HCT116 (cell line): ENCODE data around the gene ACYP2. TPM values are rescaled to one million over a fixed set of nuclear protein-coding genes. Genes with fewer than 3 reads are reported as not detected.

Experiments
- ATAC-seq: fragments of 200-7000 bp; cut with Tn5 transposase; 2 replicates; pipeline ENCODE4 v1.9.1; 2020; ENCODE audit warnings: mild to moderate bottlenecking, moderate library complexity
- BruUV-seq: library from RNA; stranded (reverse); fragments of 400-500 nt; replicated peaks from 2 replicates; lab custom pipeline; 2021; lab: Mats Ljungman, UMichigan
- CTCF ChIA-PET: fragments of 300-600 bp; sonication (Branson Sonifier 250); formaldehyde crosslinking; loops from one replicate; lab custom pipeline; 2021; ENCODE audit warnings: antibody characterized with exemption; lab: Charles Lee
- POLR2A ChIA-PET: fragments of 300-600, 350-600 bp; sonication (Branson Sonifier 250); formaldehyde crosslinking; loops from one replicate; lab custom pipeline; 2021; ENCODE audit warnings: antibody characterized with exemption; lab: Charles Lee
- RAD21 ChIA-PET, 2 experiments: fragments of 300-600 bp; sonication (Branson Sonifier 250); formaldehyde crosslinking; loops; one replicate each; lab custom pipeline; 2023; ENCODE audit warnings: low total read pairs in 2 of 2; ENCODE audit not compliant: uncharacterized antibody in 2 of 2, unreplicated experiment in 2 of 2, low non-redundant PET in 1 of 2; lab: Charles Lee
- DNase-seq: peaks from one replicate; pipeline ENCODE4 v3.0.0-alpha.2; 2010; ENCODE audit warnings: low read depth, low spot score
- H2AFZ ChIP-seq: fragments of 200-600 bp; shearing (Covaris generic), sonication (generic); 2 replicates; pipeline ENCODE4 v1.6.1; 2017; ENCODE audit warnings: low read depth, mixed run types, mixed read lengths, antibody characterized with exemption, low read length; ENCODE audit not compliant: poor library complexity, severe bottlenecking
- H3K27ac ChIP-seq: 2 replicates; pipeline ENCODE4 v1.5.1; 2012; ENCODE audit warnings: low read depth, low read length
- H3K27me3 ChIP-seq: fragments of 200-600 bp; sonication (generic); 2 replicates; pipeline ENCODE4 v1.6.1; 2016; ENCODE audit warnings: mixed run types, low read length, mixed read lengths; ENCODE audit not compliant: insufficient read depth
- H3K36me3 ChIP-seq, 2 experiments: fragments of 200-500 bp in 1 of 2; fragments of 200-600 bp in 1 of 2; sonication (Bioruptor generic) in 1 of 2; sonication (generic) in 1 of 2; 2 replicates each; pipeline versions ENCODE4 v1.5.1 to v1.6.1; 2014 to 2016; ENCODE audit warnings: low read length in 2 of 2, inconsistent platforms in 1 of 2, mixed read lengths in 1 of 2, mixed run types in 1 of 2; ENCODE audit not compliant: insufficient read depth in 2 of 2, control insufficient read depth in 1 of 2
- H3K4me1 ChIP-seq, 2 experiments: fragments of 200-600 bp in 1 of 2; sonication (generic) in 1 of 2; 2 replicates each; pipeline versions ENCODE4 v1.5.1 to v1.6.1; 2012 to 2017; ENCODE audit warnings: low read length in 2 of 2, inconsistent platforms in 1 of 2, mild to moderate bottlenecking in 1 of 2, mixed read lengths in 1 of 2, mixed run types in 1 of 2, moderate library complexity in 1 of 2; ENCODE audit not compliant: insufficient read depth in 2 of 2, control insufficient read depth in 1 of 2
- H3K4me2 ChIP-seq: fragments of 200-600 bp; sonication (generic); 2 replicates; pipeline ENCODE4 v1.6.1; 2017; ENCODE audit warnings: mixed run types, low read length, mixed read lengths
- H3K4me3 ChIP-seq, 2 experiments: fragments of 200-600 bp in 1 of 2; sonication (generic) in 1 of 2; replicated peaks in 1 of 2; 2 replicates each; pipeline ENCODE4 v1.5.1; 2011 to 2016; ENCODE audit warnings: low read length in 2 of 2, control low read depth in 1 of 2, low read depth in 1 of 2, mild to moderate bottlenecking in 1 of 2, mixed read lengths in 1 of 2, mixed run types in 1 of 2
- H3K79me2 ChIP-seq: fragments of 200-600 bp; sonication (generic); 2 replicates; pipeline ENCODE4 v1.6.1; 2017; ENCODE audit warnings: mild to moderate bottlenecking, mixed run types, low read length, moderate library complexity, mixed read lengths; ENCODE audit not compliant: insufficient read depth
- H3K9ac ChIP-seq: fragments of 200-600 bp; sonication (generic); 2 replicates; pipeline ENCODE4 v1.6.1; 2016; ENCODE audit warnings: low read length, mixed read lengths
- H3K9me2 ChIP-seq: fragments of 200-600 bp; sonication (generic), shearing (Covaris generic); 2 replicates; pipeline ENCODE4 v1.6.1; 2017; ENCODE audit warnings: mixed run types, mild to moderate bottlenecking, moderate library complexity; ENCODE audit not compliant: insufficient read depth
- H3K9me3 ChIP-seq, 2 experiments: fragments of 200-500 bp in 1 of 2; fragments of 200-600 bp in 1 of 2; sonication (Bioruptor generic) in 1 of 2; sonication (generic) in 1 of 2; 2 replicates each; pipeline ENCODE4 v1.6.1; 2014 to 2017; ENCODE audit warnings: low read length in 2 of 2, mixed read lengths in 2 of 2, inconsistent platforms in 1 of 2, low read depth in 1 of 2, mild to moderate bottlenecking in 1 of 2, mixed run types in 1 of 2, moderate library complexity in 1 of 2; ENCODE audit not compliant: control insufficient read depth in 1 of 2, insufficient read depth in 1 of 2
- H4K20me1 ChIP-seq: fragments of 200-600 bp; sonication (generic), shearing (Covaris generic); 2 replicates; pipeline ENCODE4 v1.6.1; 2017; ENCODE audit warnings: mixed run types, mild to moderate bottlenecking, moderate library complexity; ENCODE audit not compliant: insufficient read depth
- CEBPB ChIP-seq: IDR thresholded peaks from 2 replicates; pipeline ENCODE4 v1.6.1; 2012; ENCODE audit warnings: low read depth
- CTCF ChIP-seq, 3 experiments: fragments of 200-600 bp in 1 of 3; sonication (generic) in 1 of 3; IDR thresholded peaks in 2 of 3; conservative IDR thresholded peaks in 1 of 3; 2 replicates each; pipeline ENCODE4 v1.5.1; 2012 to 2017; ENCODE audit warnings: low read depth in 2 of 3, low read length in 2 of 3, antibody characterized with exemption in 1 of 3, borderline replicate concordance in 1 of 3, control low read depth in 1 of 3, mild to moderate bottlenecking in 1 of 3, mixed read lengths in 1 of 3, mixed run types in 1 of 3, moderate library complexity in 1 of 3; ENCODE audit not compliant: insufficient read depth in 1 of 3
- EGR1 ChIP-seq: IDR thresholded peaks from 2 replicates; pipeline ENCODE4 v1.6.1; 2012; ENCODE audit warnings: low read depth
- EZH2 ChIP-seq: fragments of 200-600 bp; sonication (generic); IDR thresholded peaks from 2 replicates; pipeline ENCODE4 v1.6.1; 2017; ENCODE audit warnings: antibody characterized with exemption, mixed run types
- EZH2phosphoT487 ChIP-seq: fragments of 200-600 bp; IDR thresholded peaks from 2 replicates; pipeline ENCODE4 v1.6.1; 2018; ENCODE audit warnings: antibody characterized with exemption, borderline replicate concordance
- FOSL1 ChIP-seq: IDR thresholded peaks from 2 replicates; pipeline ENCODE4 v1.6.1; 2012; ENCODE audit warnings: low read depth
- JUND ChIP-seq: IDR thresholded peaks from 2 replicates; pipeline ENCODE4 v1.6.1; 2012
- POLR2A ChIP-seq: IDR thresholded peaks from 2 replicates; pipeline ENCODE4 v1.7.0; 2011; ENCODE audit warnings: borderline replicate concordance; ENCODE audit not compliant: insufficient read depth, insufficient read length; ENCODE audit errors: extremely low read depth
- POLR2AphosphoS5 ChIP-seq: IDR thresholded peaks from 2 replicates; pipeline ENCODE4 v1.6.1; 2011; ENCODE audit warnings: mild to moderate bottlenecking, low read depth, low read length, moderate library complexity
- RAD21 ChIP-seq: IDR thresholded peaks from 2 replicates; pipeline ENCODE4 v1.6.1; 2012; ENCODE audit warnings: low read depth, mild to moderate bottlenecking
- SP1 ChIP-seq: IDR thresholded peaks from 2 replicates; pipeline ENCODE4 v1.6.1; 2012; ENCODE audit warnings: low read depth
- SRF ChIP-seq: IDR thresholded peaks from 2 replicates; pipeline ENCODE4 v1.6.1; 2012; ENCODE audit warnings: low read depth
- TCF7L2 ChIP-seq: IDR thresholded peaks from 2 replicates; pipeline ENCODE4 v1.7.0; 2011; ENCODE audit warnings: borderline replicate concordance, inconsistent platforms; ENCODE audit not compliant: insufficient read depth, insufficient read length; ENCODE audit errors: extremely low read depth
- ZBTB33 ChIP-seq: IDR thresholded peaks from 2 replicates; pipeline ENCODE4 v1.6.1; 2011; ENCODE audit warnings: mild to moderate bottlenecking, low read length, moderate library complexity; ENCODE audit not compliant: insufficient replicate concordance; ENCODE audit errors: extremely low read depth
- ZFX ChIP-seq: fragments of 450-650 bp; IDR thresholded peaks from 2 replicates; pipeline ENCODE4 v1.6.1; 2017
- ZNF274 ChIP-seq: fragments of 200-500 bp; sonication (Bioruptor generic); IDR thresholded peaks from 2 replicates; pipeline ENCODE4 v1.6.1; 2014; ENCODE audit warnings: mild to moderate bottlenecking, low read depth, low read length, inconsistent platforms
- intact Hi-C: fragments of 100-400 bp; cut with micrococcal nuclease; formaldehyde crosslinking; loops from 2 replicates; pipeline ENCODE4 v1.10.0; 2022
- total RNA-seq: library from RNA; stranded (reverse); gene quantifications from one replicate; pipeline ENCODE4 v1.2.1, GENCODE V29; 2021; ENCODE audit not compliant: unreplicated experiment

Gene ACYP2
- total RNA-seq, 1 experiment from 2014 or later: 9.4 TPM

GRCh38 chr2:54254180-54254579, 138.8 kb downstream of the ACYP2 start:
- no peak for TF ChIP-seq FOSL1
- TF ChIP-seq CTCF (IDR thresholded peaks at IDR 0.05 in 2 of 3, conservative IDR thresholded peaks at IDR 0.05 in 1 of 3; ENCODE audit: borderline replicate concordance in 1 of 3, insufficient read depth in 1 of 3, low read depth in 2 of 3, low read length in 2 of 3): no peak
- TF ChIP-seq EGR1: no peak
- TF ChIP-seq RAD21: no peak
- no peak for TF ChIP-seq ZBTB33
- TF ChIP-seq POLR2AphosphoS5: no peak
- TF ChIP-seq SP1: no peak
- TF ChIP-seq JUND: no peak
- TF ChIP-seq CEBPB: no peak
- TF ChIP-seq EZH2: no peak
- TF ChIP-seq SRF: no peak
- no peak for TF ChIP-seq ZFX
- TF ChIP-seq ZNF274: no peak
- no peak for TF ChIP-seq TCF7L2
- no peak for TF ChIP-seq POLR2A
- no peak for TF ChIP-seq EZH2phosphoT487
- TF ChIP-seq, all 23 proteins: peak for 0
- Histone ChIP-seq H3K9me3 (no peaks in the 10 kb centered on the region), H3K36me3 (no peaks in the 10 kb centered on the region), H3K9ac (no peak overlapping the region), H3K27ac (no peak overlapping the region), H3K4me2 (no peak overlapping the region), H2AFZ (no peak overlapping the region), H3K79me2 (no peaks in the 10 kb centered on the region), H3K27me3 (no peaks in the 10 kb centered on the region), H3K9me2 (no peaks in the 10 kb centered on the region), H4K20me1 (no peaks in the 10 kb centered on the region), H3K4me3 (no peak overlapping the region), H3K4me1 (no peaks in the 10 kb centered on the region)
- RAD21 ChIA-PET: no interaction called here
- no TSS peak for BruUV-seq
- CTCF ChIA-PET: no interaction called here
- DNase-seq (no peak), ATAC-seq (no peak; the same call in 1 of the 2 replicates)
- POLR2A ChIA-PET: no interaction called here
- intact Hi-C loops: no loop called here
